ENCODE measurements around the gene OR4L1.

DNA sequence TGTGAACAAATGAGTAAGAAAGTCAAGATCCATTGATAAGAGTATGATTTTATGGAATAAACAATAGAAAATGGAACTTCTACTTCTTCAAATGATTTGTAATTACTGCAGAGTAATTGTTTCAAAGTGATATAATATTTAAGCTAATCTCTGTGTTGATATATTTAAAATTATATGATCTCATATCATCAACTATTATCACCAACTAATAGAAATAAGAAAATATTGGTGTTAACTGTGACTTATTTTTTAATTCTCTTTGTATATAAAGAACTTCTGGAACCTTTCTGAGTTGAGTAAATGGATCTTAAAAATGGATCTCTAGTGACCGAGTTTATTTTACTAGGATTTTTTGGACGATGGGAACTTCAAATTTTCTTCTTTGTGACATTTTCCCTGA, at the start of gene OR4L1:
- TF ChIP-seq, protein P1, sequence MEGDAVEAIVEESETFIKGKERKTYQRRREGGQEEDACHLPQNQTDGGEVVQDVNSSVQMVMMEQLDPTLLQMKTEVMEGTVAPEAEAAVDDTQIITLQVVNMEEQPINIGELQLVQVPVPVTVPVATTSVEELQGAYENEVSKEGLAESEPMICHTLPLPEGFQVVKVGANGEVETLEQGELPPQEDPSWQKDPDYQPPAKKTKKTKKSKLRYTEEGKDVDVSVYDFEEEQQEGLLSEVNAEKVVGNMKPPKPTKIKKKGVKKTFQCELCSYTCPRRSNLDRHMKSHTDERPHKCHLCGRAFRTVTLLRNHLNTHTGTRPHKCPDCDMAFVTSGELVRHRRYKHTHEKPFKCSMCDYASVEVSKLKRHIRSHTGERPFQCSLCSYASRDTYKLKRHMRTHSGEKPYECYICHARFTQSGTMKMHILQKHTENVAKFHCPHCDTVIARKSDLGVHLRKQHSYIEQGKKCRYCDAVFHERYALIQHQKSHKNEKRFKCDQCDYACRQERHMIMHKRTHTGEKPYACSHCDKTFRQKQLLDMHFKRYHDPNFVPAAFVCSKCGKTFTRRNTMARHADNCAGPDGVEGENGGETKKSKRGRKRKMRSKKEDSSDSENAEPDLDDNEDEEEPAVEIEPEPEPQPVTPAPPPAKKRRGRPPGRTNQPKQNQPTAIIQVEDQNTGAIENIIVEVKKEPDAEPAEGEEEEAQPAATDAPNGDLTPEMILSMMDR (conservative IDR thresholded peaks at IDR 0.05; ENCODE audit: low read depth, low read length), result no peak
- TF ChIP-seq EZH2 (IDR thresholded peaks at IDR 0.05; ENCODE audit: borderline replicate concordance, low read depth, low read length, poor library complexity, severe bottlenecking), result no peak

All from A673 (cell line).